Lower leg skin (tissue), 4 donors: ENCODE data around the gene MAP3K7CL. TPM values are rescaled to one million over a fixed set of nuclear protein-coding genes. Genes with fewer than 3 reads are reported as not detected.

ENCODE experiments used
- DNase-seq, 2 donors: peaks; one replicate each; pipeline ENCODE4 v3.0.0-alpha.2; 2019; ENCODE audit warnings: low spot score in 2 of 2
- H3K4me3 ChIP-seq: fragments of 200-600 bp; sonication (generic); 2 replicates; pipeline ENCODE4 v1.5.1; 2017; ENCODE audit warnings: mild to moderate bottlenecking, low read depth; ENCODE audit not compliant: poor library complexity, severe bottlenecking
- CTCF ChIP-seq, 3 donors: fragments of 450-650 bp; IDR thresholded peaks; one replicate each; pipeline ENCODE4 v1.5.1; 2016; ENCODE audit warnings: antibody characterized with exemption in 3 of 3, mild to moderate bottlenecking in 3 of 3, moderate library complexity in 2 of 3
- POLR2A ChIP-seq, 2 donors: fragments of 450-650 bp; IDR thresholded peaks; one replicate each; pipeline ENCODE4 v1.6.1; 2016 to 2017; ENCODE audit warnings: antibody characterized with exemption in 2 of 2, mild to moderate bottlenecking in 1 of 2, moderate library complexity in 1 of 2
- WGBS, 2 donors: methylation state at CpG; one replicate each; pipeline ENCODE4 v1.1.5; 2018; 5-methylcytosine and 5-hydroxymethylcytosine counted together
- intact Hi-C: fragments of 100-400 bp; cut with DNase I; formaldehyde crosslinking; loops from one replicate; pipeline ENCODE4 v1.15.0; 2023; ENCODE audit warnings: low total_unique reads
- total RNA-seq, 4 donors: library from RNA; depleted of rRNA; stranded (reverse); fragments of >200 nt; gene quantifications; one replicate each; pipeline ENCODE4 v1.1.0, GENCODE V29; 2016

Gene MAP3K7CL
- total RNA-seq, 4 donors from 2014 or later, result 4.6 to 17.1 (median 8.8) TPM

GRCh38 chr21:29217818-29218291 lies 87.4 kb downstream of the MAP3K7CL start:
- WGBS, 2 donors, result 28 to 34% methylated on average over 4 of the region's 4 CpGs
- intact Hi-C loops, result no loop called here
- DNase-seq, result no peak

GRCh38 chr21:29218749-29219148 lies 88.3 kb downstream of the MAP3K7CL start:
- WGBS, 2 donors, result 50 to 59% methylated on average over 1 of the region's 1 CpG
- intact Hi-C loops, result no loop called here
- no peak overlapping the region for H3K4me3 ChIP-seq
- no peak for DNase-seq
- TF ChIP-seq CTCF (IDR thresholded peaks at IDR 0.05), result no peak
- TF ChIP-seq POLR2A (IDR thresholded peaks at IDR 0.05), result no peak

More at GRCh38 chr21:29217818-29218291, 87.4 kb downstream of the MAP3K7CL start:
- TF ChIP-seq POLR2A (IDR thresholded peaks at IDR 0.05), result no peak
- no peak for TF ChIP-seq CTCF (IDR thresholded peaks at IDR 0.05)
- no peak overlapping the region for H3K4me3 ChIP-seq

GRCh38 chr21:29219165-29219770 lies 88.8 kb downstream of the MAP3K7CL start:
- intact Hi-C loops, result no loop called here
- peak in 1 of 2 donors; percentile 49 for DNase-seq
- 82 to 88% methylated on average over 8 of the region's 8 CpGs for WGBS, 2 donors

GRCh38 chr21:29221253-29221744 lies 90.9 kb downstream of the MAP3K7CL start:
- TF ChIP-seq POLR2A (IDR thresholded peaks at IDR 0.05) (no peak), CTCF (IDR thresholded peaks at IDR 0.05) (no peak)
- H3K4me3 ChIP-seq, result no peak overlapping the region
- DNase-seq, result no peak
- 92 to 93% methylated on average over 5 of the region's 5 CpGs for WGBS, 2 donors
- intact Hi-C loops, result no loop called here

More at GRCh38 chr21:29219165-29219770, 88.8 kb downstream of the MAP3K7CL start:
- no peak for TF ChIP-seq CTCF (IDR thresholded peaks at IDR 0.05)
- no peak for TF ChIP-seq POLR2A (IDR thresholded peaks at IDR 0.05)
- H3K4me3 ChIP-seq, result no peak overlapping the region

GRCh38 chr21:29224006-29224405 lies 93.6 kb downstream of the MAP3K7CL start:
- intact Hi-C loops, result no loop called here
- H3K4me3 ChIP-seq, result no peak overlapping the region
- 81 to 89% methylated on average over 5 of the region's 5 CpGs for WGBS, 2 donors
- no peak for DNase-seq
- TF ChIP-seq CTCF (IDR thresholded peaks at IDR 0.05), result no peak
- TF ChIP-seq POLR2A (IDR thresholded peaks at IDR 0.05), result no peak

Other genes starting within 250 kb of the MAP3K7CL start
- gene LTN1, start 137.8 kb upstream of the MAP3K7CL start, total RNA-seq, result 10 to 100 TPM; 19.0 to 21.4 (median 20.9) TPM
- gene RWDD2B, start 111.3 kb upstream of the MAP3K7CL start, total RNA-seq, result 10 to 100 TPM in 1 of 4 donors, 1 to 10 TPM in 3; 5.4 to 11.7 (median 8.1) TPM
- 10 to 100 TPM; 21.3 to 25.8 (median 23.4) TPM for gene USP16, start 106.0 kb upstream of the MAP3K7CL start, total RNA-seq
- gene CCT8, start 57.0 kb upstream of the MAP3K7CL start, total RNA-seq, result 100 to 1,000 TPM in 1 of 4 donors, 10 to 100 TPM in 3; 73.7 to 114 (median 85.1) TPM
- 10 to 100 TPM; 87.7 to 96.4 (median 91.0) TPM for gene BACH1, start 168.3 kb downstream of the MAP3K7CL start, total RNA-seq